ENCODE results near the gene SRSF12. TPM values are rescaled to one million over a fixed set of nuclear protein-coding genes. Genes with fewer than 3 reads are reported as not detected.

Gene SRSF12
- polyA plus RNA-seq: 1 to 10 TPM in 1 of 4 donors, under 1 TPM in 1, not detected in 2; 0.15 to 1.3 TPM
- long read RNA-seq, donor 1: 0 reads
- long read RNA-seq, donor 2: 0 reads
- long read RNA-seq, donor 3: 0 reads
- long read RNA-seq, donor 4: 0 reads
- long read RNA-seq, donor 5: 0 reads
- long read RNA-seq, donor 6: 0 reads
- long read RNA-seq, donor 7, partial matches to known transcripts: 10 of 15 reads
- long read RNA-seq, donor 7, other reads (novel, unspliced or antisense): 5 of 15 reads
- long read RNA-seq, donor 8: 0 reads
- long read RNA-seq, donor 9: 0 reads
- long read RNA-seq, donor 10: 0 reads

DNA sequence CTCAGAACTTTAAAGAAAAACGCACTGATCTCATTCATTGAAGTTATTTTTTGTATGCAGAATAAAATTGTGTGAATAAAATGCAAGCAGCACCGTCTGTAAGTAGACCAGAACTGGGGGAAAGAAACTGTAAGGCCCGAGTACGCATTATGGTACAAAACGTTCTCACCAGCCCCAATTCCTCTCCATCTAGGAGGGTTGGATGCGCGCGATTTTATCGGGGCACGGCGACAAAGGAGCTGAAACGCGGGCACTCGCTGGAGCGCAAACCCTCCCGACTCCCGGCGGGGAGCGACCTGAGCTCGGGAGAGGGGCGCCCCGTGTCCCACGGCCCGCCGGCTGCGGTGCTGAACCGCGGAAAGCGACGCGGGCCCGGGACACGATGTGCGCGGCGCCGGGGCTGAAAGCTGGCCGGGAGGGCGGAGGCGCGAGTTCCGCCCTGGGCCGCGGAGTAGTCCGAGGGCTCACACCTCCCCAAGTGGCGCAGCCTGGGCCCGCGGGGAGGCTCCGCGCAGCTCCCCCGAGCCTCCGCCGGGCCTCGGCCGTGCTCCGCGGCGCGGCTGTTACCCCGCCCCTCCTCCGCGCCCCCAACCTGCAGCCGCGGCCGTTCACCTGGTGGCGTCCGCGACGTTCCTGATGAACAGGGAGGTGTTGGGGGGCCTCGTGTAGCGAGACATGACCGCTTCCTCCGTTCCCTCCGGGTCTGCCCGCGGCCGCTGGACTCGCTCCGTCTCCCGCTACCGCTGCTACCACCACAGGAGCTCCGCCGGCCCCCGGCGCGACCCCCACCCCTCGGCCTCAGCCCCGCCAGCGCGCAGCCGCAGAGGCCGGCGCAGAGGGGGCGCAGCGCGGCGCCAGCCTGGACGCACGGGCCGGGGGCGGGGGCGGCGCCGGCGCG, at the start of gene SRSF12:
Gene SRSF12, minus strand, starts transcription at position 861 of the 898 bp plus-strand sequence. Its CDS starts 184 bp downstream, at position 677.
- FAIRE-seq (no peak), DNase-seq (peak; percentile 34 to 72)
- Histone ChIP-seq H3K4me1 (ENCODE audit: control insufficient read depth in 3 of 3, insufficient read depth in 2 of 3, low read depth in 1 of 3, low read length in 2 of 3) (peaks cover 0 to 3% (median 0%) of the 10 kb centered on the region in 3 donors), H3K4me3 (ENCODE audit: low read depth in 1 of 3, low read length in 3 of 3) (peak within 1 kb of the TSS; percentile 14 to 55 (median 42)), H3K27ac (ENCODE audit: low read depth in 1 of 3, low read length in 2 of 3) (no peak within 1 kb of the TSS), H3K9me3 (ENCODE audit: control insufficient read depth in 2 of 2, insufficient read depth in 1 of 2, low read depth in 1 of 2, low read length in 1 of 2) (no peaks in the 10 kb centered on the region), H3K36me3 (ENCODE audit: control insufficient read depth in 3 of 3, insufficient read depth in 2 of 3, low read depth in 1 of 3, low read length in 3 of 3) (no peaks in the 10 kb centered on the region), H3K27me3 (ENCODE audit: control insufficient read depth in 3 of 3, insufficient read depth in 3 of 3, low read length in 3 of 3) (peaks cover 0 to 8% (median 0%) of the 10 kb centered on the region in 3 donors)
- 1% methylated on average over 67 to 106 of the region's 106 CpGs for WGBS, 3 donors

DNA sequence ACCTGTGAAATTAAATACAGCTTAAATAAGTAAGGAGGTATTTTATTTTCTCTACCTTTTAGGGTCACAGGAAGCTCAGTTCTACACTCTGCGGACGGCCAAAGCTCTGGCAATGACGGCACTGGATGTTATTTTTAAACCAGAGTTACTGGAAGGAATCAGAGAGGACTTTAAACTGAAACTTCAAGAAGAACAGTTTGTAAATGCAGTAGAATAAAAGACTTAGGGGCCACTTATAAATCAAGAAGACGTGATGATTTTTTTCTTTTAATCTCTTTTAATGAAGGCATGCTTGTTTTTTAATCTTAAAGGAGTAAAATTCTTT, 44.1 kb upstream of the SRSF12 start:
- no peak for FAIRE-seq
- WGBS, 3 donors: 79 to 86% (median 83%) methylated on average over 4 of the region's 4 CpGs
- H3K9me3 ChIP-seq (ENCODE audit: control insufficient read depth in 2 of 2, insufficient read depth in 1 of 2, low read depth in 1 of 2, low read length in 1 of 2): no peaks in the 10 kb centered on the region
- H3K27me3 ChIP-seq (ENCODE audit: control insufficient read depth in 3 of 3, insufficient read depth in 3 of 3, low read length in 3 of 3): no peaks in the 10 kb centered on the region
- H3K4me1 ChIP-seq (ENCODE audit: control insufficient read depth in 3 of 3, insufficient read depth in 2 of 3, low read depth in 1 of 3, low read length in 2 of 3): no peaks in the 10 kb centered on the region
- DNase-seq: no peak
- H3K36me3 ChIP-seq (ENCODE audit: control insufficient read depth in 3 of 3, insufficient read depth in 2 of 3, low read depth in 1 of 3, low read length in 3 of 3): peaks cover 0 to 19% (median 6%) of the 10 kb centered on the region in 3 donors
- H3K27ac ChIP-seq (ENCODE audit: low read depth in 1 of 3, low read length in 2 of 3): peak overlapping the region in 1 of 3 donors; percentile 64
- no peak overlapping the region for H3K4me3 ChIP-seq (ENCODE audit: low read depth in 1 of 3, low read length in 3 of 3)

DNA sequence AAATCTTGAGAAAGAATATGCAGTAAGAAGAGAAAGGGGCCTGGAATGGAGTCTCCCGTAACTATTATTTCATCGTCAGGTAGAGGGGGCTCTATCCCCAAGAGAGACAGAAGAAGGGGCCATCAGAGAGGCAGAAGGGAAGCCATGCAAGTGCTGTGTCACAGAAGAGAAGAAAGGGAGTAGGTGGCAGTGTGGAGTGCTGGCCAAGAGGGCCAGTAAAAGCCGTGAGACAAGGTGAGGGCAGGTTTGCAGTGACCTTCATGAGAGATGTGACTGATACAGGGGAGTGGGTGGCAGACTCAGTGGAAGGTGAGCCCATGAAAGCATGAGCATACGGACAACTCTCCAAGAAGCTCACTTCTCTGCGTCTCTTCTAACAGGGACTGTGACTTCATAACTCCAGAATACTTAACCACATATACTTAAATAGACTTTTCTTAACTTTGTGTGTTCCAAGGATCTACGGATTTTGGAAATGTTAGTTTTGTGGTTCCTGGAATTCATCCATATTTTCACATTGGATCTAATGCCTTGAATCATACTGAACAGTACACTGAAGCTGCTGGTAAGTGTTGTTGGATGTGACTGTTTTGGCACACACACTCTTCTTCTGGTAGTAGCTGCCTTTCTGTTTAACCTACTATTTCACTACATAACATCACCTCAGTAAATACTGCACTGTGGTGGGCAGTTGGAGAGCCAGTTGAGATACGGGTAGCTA, 43.6 kb upstream of the SRSF12 start:
- no peaks in the 10 kb centered on the region for H3K9me3 ChIP-seq (ENCODE audit: control insufficient read depth in 2 of 2, insufficient read depth in 1 of 2, low read depth in 1 of 2, low read length in 1 of 2)
- H3K4me1 ChIP-seq (ENCODE audit: control insufficient read depth in 3 of 3, insufficient read depth in 2 of 3, low read depth in 1 of 3, low read length in 2 of 3): no peaks in the 10 kb centered on the region
- H3K27me3 ChIP-seq (ENCODE audit: control insufficient read depth in 3 of 3, insufficient read depth in 3 of 3, low read length in 3 of 3): no peaks in the 10 kb centered on the region
- peaks cover 0 to 19% (median 6%) of the 10 kb centered on the region in 3 donors for H3K36me3 ChIP-seq (ENCODE audit: control insufficient read depth in 3 of 3, insufficient read depth in 2 of 3, low read depth in 1 of 3, low read length in 3 of 3)
- FAIRE-seq: no peak
- no peak overlapping the region for H3K4me3 ChIP-seq (ENCODE audit: low read depth in 1 of 3, low read length in 3 of 3)
- peak overlapping the region in 1 of 3 donors; percentile 77 for H3K27ac ChIP-seq (ENCODE audit: low read depth in 1 of 3, low read length in 2 of 3)
- 78 to 91% (median 82%) methylated on average over 7 of the region's 7 CpGs for WGBS, 3 donors
- no peak for DNase-seq

DNA sequence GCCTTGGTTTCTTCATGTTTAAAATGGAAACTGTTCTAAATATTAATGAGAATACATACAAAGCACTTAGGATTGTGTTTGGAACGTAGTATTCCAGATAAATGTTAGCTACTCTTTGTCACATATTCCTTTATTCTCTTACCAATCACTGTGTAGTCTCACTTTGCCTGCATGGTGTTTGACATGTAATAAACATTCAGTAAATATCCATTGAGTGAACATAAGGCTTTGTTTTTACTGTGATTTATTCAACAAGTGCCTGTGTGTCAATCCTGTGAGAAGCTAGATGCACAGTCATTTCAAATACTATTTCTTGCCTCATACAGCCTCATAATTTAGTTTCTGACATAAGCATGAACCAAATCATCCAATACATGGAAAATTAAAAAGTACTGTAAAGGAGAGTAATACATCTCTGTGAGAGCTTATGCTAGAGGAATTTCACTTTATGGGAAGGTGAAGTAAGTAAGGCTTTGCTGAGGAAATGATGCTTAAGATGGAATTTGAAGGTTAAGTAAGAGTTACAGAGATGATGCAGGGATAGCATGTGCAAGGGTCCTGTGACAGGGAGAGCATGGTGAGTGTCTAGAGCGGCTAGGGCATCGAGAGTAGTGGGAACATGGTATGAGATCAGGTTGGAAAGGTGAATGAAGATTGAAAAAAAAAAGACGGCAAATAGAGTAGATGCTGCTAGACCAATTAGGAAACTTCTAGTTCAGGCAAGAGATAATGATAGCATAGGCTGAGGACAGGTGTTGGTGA, 42.6 kb upstream of the SRSF12 start:
- Histone ChIP-seq H3K9me3 (ENCODE audit: control insufficient read depth in 2 of 2, insufficient read depth in 1 of 2, low read depth in 1 of 2, low read length in 1 of 2) (no peaks in the 10 kb centered on the region), H3K27me3 (ENCODE audit: control insufficient read depth in 3 of 3, insufficient read depth in 3 of 3, low read length in 3 of 3) (no peaks in the 10 kb centered on the region), H3K27ac (ENCODE audit: low read depth in 1 of 3, low read length in 2 of 3) (no peak overlapping the region), H3K36me3 (ENCODE audit: control insufficient read depth in 3 of 3, insufficient read depth in 2 of 3, low read depth in 1 of 3, low read length in 3 of 3) (peaks cover 0 to 18% (median 6%) of the 10 kb centered on the region in 3 donors), H3K4me1 (ENCODE audit: control insufficient read depth in 3 of 3, insufficient read depth in 2 of 3, low read depth in 1 of 3, low read length in 2 of 3) (no peaks in the 10 kb centered on the region), H3K4me3 (ENCODE audit: low read depth in 1 of 3, low read length in 3 of 3) (no peak overlapping the region)
- no peak for FAIRE-seq
- WGBS, 3 donors: 93 to 97% (median 95%) methylated on average over 4 of the region's 4 CpGs
- no peak for DNase-seq

DNA sequence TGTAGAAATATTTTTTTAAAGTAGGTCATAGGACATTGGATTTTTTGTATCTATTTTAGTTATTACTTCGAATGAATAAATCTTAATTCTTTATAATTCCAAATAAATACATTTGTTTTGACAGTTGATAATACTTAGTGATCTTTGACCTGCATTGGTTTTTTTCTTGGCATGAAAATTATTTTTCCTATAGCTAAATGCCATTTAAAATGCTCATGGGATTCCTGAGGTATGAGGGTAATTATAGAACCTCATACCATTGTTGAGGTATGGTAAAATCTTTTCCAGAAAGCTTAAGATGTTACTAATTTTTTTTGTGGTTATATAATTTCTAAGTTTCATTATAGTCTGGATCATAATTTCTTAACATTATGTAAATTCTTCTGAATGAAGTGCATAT, 36.3 kb upstream of the SRSF12 start:
- DNase-seq (no peak), FAIRE-seq (no peak)
- H3K4me1 ChIP-seq (ENCODE audit: control insufficient read depth in 3 of 3, insufficient read depth in 2 of 3, low read depth in 1 of 3, low read length in 2 of 3): peaks cover 0 to 5% (median 2%) of the 10 kb centered on the region in 3 donors
- WGBS, 3 donors: 93 to 96% (median 94%) methylated on average over 1 of the region's 1 CpG
- no peak overlapping the region for H3K4me3 ChIP-seq (ENCODE audit: low read depth in 1 of 3, low read length in 3 of 3)
- H3K9me3 ChIP-seq (ENCODE audit: control insufficient read depth in 2 of 2, insufficient read depth in 1 of 2, low read depth in 1 of 2, low read length in 1 of 2): no peaks in the 10 kb centered on the region
- no peaks in the 10 kb centered on the region for H3K27me3 ChIP-seq (ENCODE audit: control insufficient read depth in 3 of 3, insufficient read depth in 3 of 3, low read length in 3 of 3)
- peaks cover 0 to 21% (median 0%) of the 10 kb centered on the region in 3 donors for H3K36me3 ChIP-seq (ENCODE audit: control insufficient read depth in 3 of 3, insufficient read depth in 2 of 3, low read depth in 1 of 3, low read length in 3 of 3)
- H3K27ac ChIP-seq (ENCODE audit: low read depth in 1 of 3, low read length in 2 of 3): no peak overlapping the region

DNA sequence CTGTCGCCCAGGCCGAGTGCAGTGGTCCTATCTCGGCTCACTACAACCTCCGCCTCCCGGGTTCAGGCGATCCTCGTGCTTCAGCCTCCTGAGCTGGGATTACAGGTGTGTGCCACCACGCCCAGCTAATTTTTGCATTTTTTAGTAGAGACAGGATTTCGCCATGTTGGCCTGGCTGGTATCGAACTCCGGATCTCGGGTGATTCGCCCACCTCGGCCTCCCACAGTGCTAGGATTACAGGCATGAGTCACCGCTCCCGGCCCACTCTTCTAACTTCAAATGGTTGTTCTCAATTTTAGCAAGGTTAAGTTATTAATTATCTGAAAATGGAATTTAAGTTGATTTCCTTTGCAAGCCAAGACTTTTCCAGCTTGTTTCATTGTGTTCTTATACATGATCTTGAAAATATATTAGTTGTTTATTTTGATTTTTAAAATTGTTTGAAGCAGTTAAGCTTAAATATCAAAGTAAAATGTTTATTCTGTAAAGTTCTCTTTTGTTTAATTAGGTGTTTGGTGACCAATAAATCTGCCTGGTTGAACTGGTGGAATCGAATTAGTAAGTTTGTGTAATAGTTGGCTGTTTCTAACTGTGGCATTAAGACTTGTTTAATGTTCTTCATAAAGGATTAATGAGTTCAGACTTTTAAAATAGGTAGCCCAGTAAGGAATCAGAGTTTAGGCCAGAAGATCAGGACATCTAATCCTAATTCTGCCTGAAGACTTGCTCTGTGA, 30.3 kb upstream of the SRSF12 start:
- FAIRE-seq (no peak), DNase-seq (no peak)
- 88 to 89% (median 88%) methylated on average over 17 of the region's 17 CpGs for WGBS, 3 donors
- Histone ChIP-seq H3K9me3 (ENCODE audit: control insufficient read depth in 2 of 2, insufficient read depth in 1 of 2, low read depth in 1 of 2, low read length in 1 of 2) (no peaks in the 10 kb centered on the region), H3K4me1 (ENCODE audit: control insufficient read depth in 3 of 3, insufficient read depth in 2 of 3, low read depth in 1 of 3, low read length in 2 of 3) (peaks cover 2 to 5% (median 3%) of the 10 kb centered on the region in 3 donors), H3K4me3 (ENCODE audit: low read depth in 1 of 3, low read length in 3 of 3) (no peak overlapping the region), H3K27me3 (ENCODE audit: control insufficient read depth in 3 of 3, insufficient read depth in 3 of 3, low read length in 3 of 3) (no peaks in the 10 kb centered on the region), H3K27ac (ENCODE audit: low read depth in 1 of 3, low read length in 2 of 3) (no peak overlapping the region), H3K36me3 (ENCODE audit: control insufficient read depth in 3 of 3, insufficient read depth in 2 of 3, low read depth in 1 of 3, low read length in 3 of 3) (peaks cover 0 to 8% (median 0%) of the 10 kb centered on the region in 3 donors)

DNA sequence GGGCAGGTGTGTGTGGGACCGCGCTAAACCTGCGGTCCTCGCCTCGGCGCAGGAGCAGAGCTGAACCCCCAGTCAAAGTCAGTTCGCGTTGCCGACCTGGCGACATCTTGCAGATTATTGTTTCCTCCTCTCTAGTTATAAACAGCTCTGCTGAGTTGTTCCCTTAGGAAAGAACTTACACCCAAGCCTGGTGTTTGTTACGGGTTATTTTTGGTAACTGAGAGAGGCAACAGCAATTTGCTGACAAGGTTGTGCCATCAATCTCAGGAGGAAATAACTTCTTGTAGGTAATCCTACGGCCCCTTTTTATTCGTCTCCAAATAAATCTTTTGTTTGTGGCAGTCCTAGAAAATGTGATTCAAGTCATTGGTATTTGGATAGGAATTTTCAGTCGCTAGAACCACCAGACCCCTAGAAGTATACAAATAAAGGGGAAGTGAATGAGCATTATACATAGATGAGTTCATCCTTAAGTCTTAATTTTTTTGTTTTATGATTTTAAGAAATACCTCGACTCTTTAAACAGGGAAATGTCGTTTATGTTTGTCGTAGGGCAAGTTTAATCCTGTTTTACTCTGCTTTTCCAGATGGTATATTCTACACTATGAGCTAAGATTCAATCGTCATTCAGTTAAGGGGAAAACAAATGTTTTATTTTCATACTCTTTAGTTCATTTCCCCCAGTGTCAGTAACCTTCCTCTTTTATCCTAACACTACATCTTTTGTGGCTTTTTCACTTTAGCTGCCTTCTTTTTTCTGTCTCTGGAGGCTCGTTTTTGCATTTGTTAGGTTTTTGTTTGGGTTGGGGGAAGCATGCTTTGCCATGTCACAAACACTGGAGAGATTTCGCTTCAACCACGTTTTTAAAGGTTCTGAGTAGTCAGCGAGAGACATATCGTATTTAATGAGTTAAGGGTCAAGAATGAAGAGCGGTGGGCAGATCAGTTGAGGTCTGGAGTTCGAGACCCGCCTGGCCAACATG, 29.1 kb upstream of the SRSF12 start:
- FAIRE-seq (no peak), DNase-seq (peak in 1 of 2 donors; percentile 47)
- peaks cover 0 to 8% (median 0%) of the 10 kb centered on the region in 3 donors for H3K36me3 ChIP-seq (ENCODE audit: control insufficient read depth in 3 of 3, insufficient read depth in 2 of 3, low read depth in 1 of 3, low read length in 3 of 3)
- H3K4me3 ChIP-seq (ENCODE audit: low read depth in 1 of 3, low read length in 3 of 3): peak overlapping the region; percentile 49 to 92 (median 83)
- H3K4me1 ChIP-seq (ENCODE audit: control insufficient read depth in 3 of 3, insufficient read depth in 2 of 3, low read depth in 1 of 3, low read length in 2 of 3): peaks cover 2 to 5% (median 3%) of the 10 kb centered on the region in 3 donors
- no peaks in the 10 kb centered on the region for H3K9me3 ChIP-seq (ENCODE audit: control insufficient read depth in 2 of 2, insufficient read depth in 1 of 2, low read depth in 1 of 2, low read length in 1 of 2)
- no peaks in the 10 kb centered on the region for H3K27me3 ChIP-seq (ENCODE audit: control insufficient read depth in 3 of 3, insufficient read depth in 3 of 3, low read length in 3 of 3)
- WGBS, 3 donors: 23 to 27% (median 26%) methylated on average over 26 of the region's 26 CpGs
- peak overlapping the region; percentile 81 to 90 (median 83) for H3K27ac ChIP-seq (ENCODE audit: low read depth in 1 of 3, low read length in 2 of 3)
